Bone marrow (tissue), 2 donors: Measurements from ENCODE around the gene CIAO1.

ENCODE experiments used
- DNase-seq, 2 donors: peaks; one replicate each; lab custom pipeline; 2025; lab: John Stamatoyannopoulos, UW

CIAO1 gene

GRCh38 chr2:96250188-96250587 is 15.8 kb upstream of the CIAO1 start:
- DNase-seq = no peak

GRCh38 chr2:96251721-96252292 is 14.2 kb upstream of the CIAO1 start:
- DNase-seq = no peak

GRCh38 chr2:96252526-96252925 is 13.5 kb upstream of the CIAO1 start:
- no peak for DNase-seq

- no peak for DNase-seq
These were observed 13.0 kb upstream of the CIAO1 start for GRCh38 chr2:96253006-96253405.

- DNase-seq = no peak
These were observed 11.5 kb upstream of the CIAO1 start for GRCh38 chr2:96254571-96254970.

- DNase-seq = peak in 1 of 2 donors; percentile 51
These were observed 9.4 kb upstream of the CIAO1 start for GRCh38 chr2:96256611-96257113.

GRCh38 chr2:96257744-96258143 is 8.3 kb upstream of the CIAO1 start:
- DNase-seq = peak in 1 of 2 donors; percentile 43

GRCh38 chr2:96258166-96259022 is 7.6 kb upstream of the CIAO1 start:
- DNase-seq = no peak

GRCh38 chr2:96259497-96259921 is 6.5 kb upstream of the CIAO1 start:
- DNase-seq = no peak

- DNase-seq = peak; percentile 38 to 82
These were observed 5.4 kb upstream of the CIAO1 start for GRCh38 chr2:96260387-96261260.

- no peak for DNase-seq
These were observed 4.6 kb upstream of the CIAO1 start for GRCh38 chr2:96261328-96262003.

GRCh38 chr2:96262306-96262705 is 3.7 kb upstream of the CIAO1 start:
- no peak for DNase-seq

- DNase-seq = no peak
These were observed 1.9 kb upstream of the CIAO1 start for GRCh38 chr2:96264086-96264485.

- peak in 1 of 2 donors; percentile 11 for DNase-seq
These were observed 1.2 kb upstream of the CIAO1 start for GRCh38 chr2:96264656-96265348.

- no peak for DNase-seq
These were observed 631 bp upstream of the CIAO1 start for GRCh38 chr2:96265349-96265839.

GRCh38 chr2:96267159-96267971 is 1.3 kb downstream of the CIAO1 start:
- DNase-seq = peak in 1 of 2 donors; percentile 1

GRCh38 chr2:96271995-96272394 is 6.0 kb downstream of the CIAO1 start:
- DNase-seq = no peak

- DNase-seq = no peak
These were observed 7.7 kb downstream of the CIAO1 start for GRCh38 chr2:96273763-96274162.

- DNase-seq = no peak
These were observed 8.5 kb downstream of the CIAO1 start for GRCh38 chr2:96274355-96275056.
